ENCODE measurements around the gene EPS8.

DNA sequence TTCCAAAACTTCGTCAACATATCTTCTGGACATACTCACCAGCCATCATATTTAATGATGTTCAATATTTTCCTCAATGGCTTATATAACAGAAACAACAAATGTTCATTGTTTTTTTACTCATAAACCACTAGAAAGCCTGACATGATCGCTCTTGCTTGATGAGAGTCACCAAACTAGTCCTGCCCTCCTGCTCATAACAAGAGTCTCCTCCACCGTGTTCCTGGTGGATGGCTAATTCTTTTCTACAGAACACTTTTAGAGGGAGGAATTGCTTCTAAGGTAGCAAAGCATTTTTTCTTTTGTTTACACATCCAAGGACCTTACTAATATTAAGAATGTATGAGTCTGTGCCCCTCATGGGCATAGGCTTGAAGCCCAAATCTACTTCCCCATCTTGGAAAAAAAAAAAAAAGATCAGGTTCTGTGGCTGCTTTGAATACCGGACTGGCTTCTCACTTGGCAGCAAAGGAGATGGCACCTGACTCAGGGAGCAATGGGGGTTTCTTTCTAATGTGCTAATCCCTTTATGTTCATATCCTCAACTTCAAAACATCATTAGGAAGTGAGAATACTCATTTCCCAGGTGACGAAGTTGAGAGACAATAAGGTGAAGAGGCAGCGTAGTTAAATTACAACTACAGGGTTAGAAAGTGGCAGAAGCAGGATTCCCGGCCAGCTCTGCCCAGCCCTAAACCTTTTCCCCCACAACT lies 188.8 kb downstream of the EPS8 start:
- TF ChIP-seq ZFX (IDR thresholded peaks at IDR 0.05) (no peak), CTCF (conservative IDR thresholded peaks at IDR 0.05) (no peak)

Data from C4-2B (cell line).